Measurements from ENCODE around the gene RMND5A. TPM values are rescaled to one million over a fixed set of nuclear protein-coding genes. Genes with fewer than 3 reads are reported as not detected.

RMND5A gene
- total RNA-seq, 4 donors from 2014 or later = 40.6 to 94.7 (median 68.5) TPM

GRCh38 chr2:86747711-86748639 lies 27.9 kb downstream of the RMND5A start:
- no peak overlapping the region for H3K27ac ChIP-seq
- H3K9me3 ChIP-seq = no peaks in the 10 kb centered on the region
- no peak for TF ChIP-seq POLR2AphosphoS5 (IDR thresholded peaks at IDR 0.05)
- TF ChIP-seq POLR2A (IDR thresholded peaks at IDR 0.05) = no peak
- TF ChIP-seq CTCF (IDR thresholded peaks at IDR 0.05) = no peak
- TF ChIP-seq EP300 (IDR thresholded peaks at IDR 0.05) = no peak
- no peak overlapping the region for H3K4me3 ChIP-seq
- H3K36me3 ChIP-seq = peaks cover 19% of the 10 kb centered on the region
- DNase-seq (ENCODE audit: low spot score in 2 of 2) = no peak
- WGBS = 87% methylated on average over 9 of the region's 9 CpGs
- H3K4me1 ChIP-seq = peaks cover 20% of the 10 kb centered on the region
- H3K27me3 ChIP-seq = no peaks in the 10 kb centered on the region

- H3K4me1 ChIP-seq = peaks cover 20% of the 10 kb centered on the region
- peaks cover 22% of the 10 kb centered on the region for H3K36me3 ChIP-seq
- no peaks in the 10 kb centered on the region for H3K9me3 ChIP-seq
- H3K27me3 ChIP-seq = no peaks in the 10 kb centered on the region
- no peak overlapping the region for H3K4me3 ChIP-seq
- TF ChIP-seq CTCF (IDR thresholded peaks at IDR 0.05) = no peak
- no peak for TF ChIP-seq EP300 (IDR thresholded peaks at IDR 0.05)
- TF ChIP-seq POLR2AphosphoS5 (IDR thresholded peaks at IDR 0.05) = no peak
- no peak for TF ChIP-seq POLR2A (IDR thresholded peaks at IDR 0.05)
- no peak for DNase-seq (ENCODE audit: low spot score in 2 of 2)
- H3K27ac ChIP-seq = no peak overlapping the region
- WGBS = 94% methylated on average over 3 of the region's 3 CpGs
Observed at GRCh38 chr2:86750240-86750839, 30.2 kb downstream of the RMND5A start.

GRCh38 chr2:86751778-86752177 lies 31.7 kb downstream of the RMND5A start:
- WGBS = 78% methylated on average over 1 of the region's 1 CpG
- TF ChIP-seq EP300 (IDR thresholded peaks at IDR 0.05) (no peak), POLR2AphosphoS5 (IDR thresholded peaks at IDR 0.05) (no peak), CTCF (IDR thresholded peaks at IDR 0.05) (no peak), POLR2A (IDR thresholded peaks at IDR 0.05) (no peak)

GRCh38 chr2:86752934-86753333 lies 32.8 kb downstream of the RMND5A start:
- TF ChIP-seq CTCF (IDR thresholded peaks at IDR 0.05) (no peak), EP300 (IDR thresholded peaks at IDR 0.05) (no peak), POLR2AphosphoS5 (IDR thresholded peaks at IDR 0.05) (no peak), POLR2A (IDR thresholded peaks at IDR 0.05) (no peak)
- 94% methylated on average over 3 of the region's 3 CpGs for WGBS

More at GRCh38 chr2:86751778-86752177, 31.7 kb downstream of the RMND5A start:
- Histone ChIP-seq H3K36me3 (peaks cover 24% of the 10 kb centered on the region), H3K9me3 (no peaks in the 10 kb centered on the region), H3K27ac (no peak overlapping the region), H3K4me3 (no peak overlapping the region), H3K27me3 (no peaks in the 10 kb centered on the region), H3K4me1 (peaks cover 17% of the 10 kb centered on the region)
- DNase-seq (ENCODE audit: low spot score in 2 of 2) = no peak

GRCh38 chr2:86753606-86754005 lies 33.5 kb downstream of the RMND5A start:
- H3K36me3 ChIP-seq = peaks cover 25% of the 10 kb centered on the region
- H3K4me1 ChIP-seq = no peaks in the 10 kb centered on the region
- no peaks in the 10 kb centered on the region for H3K9me3 ChIP-seq
- DNase-seq (ENCODE audit: low spot score in 2 of 2) = no peak
- H3K27ac ChIP-seq = no peak overlapping the region
- H3K4me3 ChIP-seq = no peak overlapping the region
- H3K27me3 ChIP-seq = no peaks in the 10 kb centered on the region
- TF ChIP-seq EP300 (IDR thresholded peaks at IDR 0.05) (no peak), POLR2A (IDR thresholded peaks at IDR 0.05) (no peak), POLR2AphosphoS5 (IDR thresholded peaks at IDR 0.05) (no peak), CTCF (IDR thresholded peaks at IDR 0.05) (no peak)

More at GRCh38 chr2:86752934-86753333, 32.8 kb downstream of the RMND5A start:
- Histone ChIP-seq H3K27ac (no peak overlapping the region), H3K4me1 (peaks cover 5% of the 10 kb centered on the region), H3K4me3 (no peak overlapping the region), H3K36me3 (peaks cover 25% of the 10 kb centered on the region), H3K9me3 (no peaks in the 10 kb centered on the region), H3K27me3 (no peaks in the 10 kb centered on the region)
- DNase-seq (ENCODE audit: low spot score in 2 of 2) = no peak
